ENCODE data around the gene MYO5A.
"Not testable (repeated sequence)": the region's sequence is repeated elsewhere in the genome, so short reads cannot be mapped to it uniquely, and the experiment has no call there.

Gene MYO5A

DNA sequence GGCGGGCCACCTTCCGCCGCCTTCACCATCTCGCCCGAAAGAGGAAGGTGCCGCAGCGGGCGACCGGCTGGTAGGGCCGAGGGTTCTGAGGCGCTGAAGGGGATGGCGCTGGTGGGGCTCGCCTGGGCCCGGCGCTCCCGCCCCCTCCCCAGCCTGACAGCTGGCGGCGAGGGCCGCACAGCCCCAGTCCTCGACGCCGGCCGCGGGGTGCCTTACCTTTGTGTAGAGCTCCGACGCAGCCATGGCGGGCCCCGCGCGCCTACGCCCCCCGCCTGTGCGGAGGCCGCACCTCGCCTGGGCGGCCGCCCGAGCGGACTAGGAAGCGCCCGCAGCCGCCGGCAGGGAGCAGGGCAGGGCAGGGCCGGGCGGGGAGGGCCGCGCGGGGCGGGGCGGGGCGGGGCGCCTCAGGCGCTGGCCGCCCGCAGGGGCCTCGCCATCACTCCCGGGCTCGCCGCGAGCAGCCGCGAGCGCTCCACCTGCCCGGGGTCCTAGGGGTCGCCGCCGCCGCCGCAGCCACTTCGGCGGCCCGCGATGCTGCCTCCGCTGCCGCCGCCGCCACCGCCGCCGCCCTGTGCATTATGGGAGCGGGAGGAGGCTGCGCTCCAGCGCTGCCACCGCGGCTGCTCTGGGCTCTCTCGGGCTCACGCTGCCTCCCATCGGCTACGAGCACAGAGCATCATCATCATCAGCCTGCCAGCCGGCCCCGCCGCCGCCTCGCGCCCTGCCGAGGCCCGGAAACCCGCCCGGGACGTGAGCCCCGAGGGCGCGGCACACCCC, at the start of gene MYO5A:
Gene MYO5A (minus strand): TSS at position 317 of the 777 bp plus-strand sequence. CDS start 74 bp downstream, at position 243.
- no peak for DNase-seq

DNA sequence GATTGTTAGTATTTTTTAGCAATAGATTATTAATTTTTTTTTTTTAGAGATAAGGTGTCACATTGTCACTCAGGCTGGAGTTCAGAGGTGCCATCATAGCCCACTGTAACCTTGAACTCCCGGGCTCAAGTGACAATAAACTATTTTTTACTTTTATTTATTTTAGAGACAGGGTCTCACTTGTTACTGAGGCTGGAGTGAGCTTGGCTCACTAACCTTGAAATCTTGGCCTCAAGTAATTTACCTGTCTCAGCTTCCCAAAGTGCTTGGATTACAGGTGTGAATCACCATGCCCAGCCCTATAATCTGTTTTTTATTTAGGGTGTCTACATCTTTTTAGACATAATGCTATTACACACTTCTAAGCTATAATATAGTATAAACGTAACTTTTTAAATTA, 48.0 kb upstream of the MYO5A start:
- no peak for DNase-seq

- DNase-seq: not testable (repeated sequence)
Measured at GRCh38 chr15:52575573-52575972, 46.9 kb upstream of the MYO5A start.

DNA sequence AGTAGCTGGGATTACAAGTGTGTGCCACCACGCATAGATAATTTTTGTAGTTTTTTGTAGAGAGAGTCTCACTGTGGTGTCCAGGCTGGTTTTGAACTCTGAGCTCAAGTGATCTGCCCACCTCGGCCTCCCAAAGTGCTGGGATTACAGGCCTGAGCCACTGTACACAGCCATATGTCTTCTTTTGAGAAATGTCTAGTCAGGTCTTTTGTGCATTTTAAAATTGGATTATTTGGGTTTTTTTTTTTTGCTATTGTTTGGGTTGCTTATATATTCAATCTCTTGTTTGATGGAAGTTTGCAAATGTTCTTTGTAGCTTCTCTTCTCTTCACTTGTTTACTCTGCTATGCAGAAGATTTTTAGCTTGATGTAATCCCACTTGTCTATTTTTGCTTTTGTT, 46.4 kb upstream of the MYO5A start:
- DNase-seq: no peak

DNA sequence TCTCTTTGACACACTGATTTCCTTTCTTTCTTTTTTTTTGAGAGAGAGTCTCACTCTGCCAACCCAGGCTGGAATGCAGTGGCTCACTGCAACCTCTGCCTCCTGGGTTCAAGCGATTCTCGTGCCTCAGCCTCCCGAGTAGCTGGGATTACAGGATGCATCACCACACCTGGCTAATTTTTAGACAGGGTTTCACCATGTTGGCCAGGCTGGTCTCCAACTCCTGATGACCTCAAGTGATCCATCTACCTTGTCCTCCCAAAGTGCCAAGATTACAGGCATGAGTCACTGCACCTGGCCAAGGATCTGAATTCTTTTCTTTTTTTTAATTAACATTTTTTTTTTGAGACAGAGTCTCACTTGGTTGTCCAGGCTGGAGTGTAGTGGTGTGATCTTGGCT, 45.9 kb upstream of the MYO5A start:
- DNase-seq: not testable (repeated sequence)

DNA sequence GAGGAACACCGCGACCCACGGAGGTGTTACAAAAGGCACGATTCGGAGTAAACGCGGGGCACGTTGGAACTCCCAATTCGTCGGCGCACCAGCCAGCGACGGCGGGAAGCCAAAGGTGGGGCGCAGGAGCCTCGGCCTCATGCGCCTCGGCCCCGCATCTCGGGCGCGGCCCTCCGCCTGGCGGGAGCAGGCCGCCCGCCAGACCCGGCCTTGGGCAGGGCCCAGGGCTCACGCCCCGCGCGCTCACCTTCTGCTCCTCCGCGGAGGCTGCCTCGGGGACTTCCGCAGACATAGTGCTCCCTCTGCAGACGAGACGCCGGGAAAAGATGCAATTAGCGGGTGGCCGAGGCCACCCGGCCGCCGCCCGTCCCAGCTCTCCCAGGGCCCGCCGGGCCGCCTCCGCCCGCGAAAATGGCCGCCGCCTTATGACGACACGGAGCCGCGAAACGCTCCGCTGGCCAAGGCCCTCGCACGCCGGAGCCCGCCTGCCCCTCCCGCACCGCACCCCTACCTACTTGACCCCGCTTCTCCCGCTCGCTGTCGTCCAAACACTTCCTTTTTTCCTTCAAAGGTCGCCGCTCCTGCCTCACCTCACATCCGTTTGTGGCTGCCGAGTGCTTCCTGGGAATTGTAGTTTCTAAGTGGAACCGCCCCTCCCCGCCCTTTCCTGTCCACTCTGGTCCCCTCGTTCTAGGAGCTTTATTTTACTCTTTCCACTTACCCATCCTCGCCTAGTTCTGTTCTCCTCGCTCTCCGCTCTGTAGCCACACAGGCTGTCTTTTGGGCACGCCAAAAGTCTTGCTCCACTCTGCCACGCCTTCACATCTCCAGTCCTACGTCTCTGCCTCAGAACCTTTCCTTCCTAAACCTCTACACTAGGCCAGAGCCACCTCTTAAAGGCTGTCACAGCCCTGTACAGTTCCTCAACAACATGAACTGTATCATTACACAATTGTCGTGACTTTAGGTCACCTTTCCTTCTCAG, 40.2 kb upstream of the MYO5A start, which contains the start of gene ARPP19:
Gene ARPP19 (minus strand): TSS at position 430 of the 985 bp plus-strand sequence. CDS start 138 bp downstream, at position 292.
- peak; percentile 24 for DNase-seq

GRCh38 chr15:52567871-52568600, 39.4 kb upstream of the MYO5A start:
- DNase-seq: no peak

GRCh38 chr15:52566889-52567288, 38.2 kb upstream of the MYO5A start:
- DNase-seq: no peak

- not testable (repeated sequence) for DNase-seq
Measured at GRCh38 chr15:52565417-52566358, 37.0 kb upstream of the MYO5A start.

- DNase-seq: no peak
Measured at GRCh38 chr15:52563501-52564060, 34.9 kb upstream of the MYO5A start.

DNA sequence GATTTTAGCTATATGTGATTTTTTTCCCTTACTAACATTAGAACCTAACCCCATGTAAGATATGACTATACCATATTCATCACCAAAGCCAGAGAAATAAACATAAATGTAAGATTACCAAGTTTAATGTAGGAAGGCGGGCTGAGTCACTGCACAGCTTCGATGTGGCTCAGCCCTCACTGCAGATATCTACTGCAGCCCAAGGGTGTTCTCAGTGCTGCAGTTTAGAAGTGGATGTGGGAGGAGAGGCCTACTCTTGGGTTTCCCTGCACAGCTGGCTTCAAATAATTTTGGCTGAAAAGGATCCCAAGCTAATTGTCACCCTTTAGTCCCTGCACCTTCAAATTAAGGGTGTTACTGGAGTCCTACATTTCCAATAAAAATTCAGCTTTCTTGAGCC, 30.9 kb upstream of the MYO5A start:
- DNase-seq: no peak

DNA sequence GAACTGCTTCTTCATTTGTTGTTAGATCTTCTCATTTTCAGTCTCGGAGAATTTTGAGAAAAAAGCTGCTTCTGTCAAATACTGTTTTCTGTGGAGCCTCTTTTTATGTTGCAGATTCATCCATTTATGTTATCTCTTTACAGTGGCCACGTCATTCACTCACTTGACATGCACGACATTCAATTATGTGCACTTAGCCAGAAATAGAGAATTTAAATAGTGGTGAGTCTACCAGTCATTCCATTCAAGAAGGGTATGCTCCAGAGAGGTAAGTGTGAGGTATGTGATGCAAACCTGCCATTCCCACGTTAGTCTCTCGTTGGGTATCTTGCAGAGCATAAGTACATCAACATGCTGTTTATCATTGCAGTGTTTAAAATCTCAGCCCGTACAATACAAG, 30.3 kb upstream of the MYO5A start:
- DNase-seq: no peak

DNA sequence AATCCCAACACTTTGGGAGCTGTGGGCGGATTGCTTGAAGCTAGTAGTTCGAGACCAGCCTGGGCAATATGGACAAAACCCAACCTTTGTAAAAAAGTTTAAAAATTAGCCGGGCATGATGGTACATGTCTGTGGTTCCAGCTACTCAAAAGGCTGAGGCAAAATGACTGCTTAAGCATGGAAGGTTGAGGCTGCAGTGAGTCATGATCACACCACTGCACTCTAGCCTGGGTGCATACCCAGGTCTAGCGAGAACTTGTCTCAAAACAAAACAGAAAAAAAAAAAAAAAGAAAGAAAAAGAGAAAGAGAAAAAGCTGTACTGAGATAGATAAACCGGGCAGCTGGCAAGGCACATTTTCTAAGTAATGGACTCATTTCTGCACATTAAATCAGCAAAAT, 29.5 kb upstream of the MYO5A start:
- DNase-seq: no peak

GRCh38 chr15:52557274-52557641, 28.6 kb upstream of the MYO5A start:
- DNase-seq: no peak

DNA sequence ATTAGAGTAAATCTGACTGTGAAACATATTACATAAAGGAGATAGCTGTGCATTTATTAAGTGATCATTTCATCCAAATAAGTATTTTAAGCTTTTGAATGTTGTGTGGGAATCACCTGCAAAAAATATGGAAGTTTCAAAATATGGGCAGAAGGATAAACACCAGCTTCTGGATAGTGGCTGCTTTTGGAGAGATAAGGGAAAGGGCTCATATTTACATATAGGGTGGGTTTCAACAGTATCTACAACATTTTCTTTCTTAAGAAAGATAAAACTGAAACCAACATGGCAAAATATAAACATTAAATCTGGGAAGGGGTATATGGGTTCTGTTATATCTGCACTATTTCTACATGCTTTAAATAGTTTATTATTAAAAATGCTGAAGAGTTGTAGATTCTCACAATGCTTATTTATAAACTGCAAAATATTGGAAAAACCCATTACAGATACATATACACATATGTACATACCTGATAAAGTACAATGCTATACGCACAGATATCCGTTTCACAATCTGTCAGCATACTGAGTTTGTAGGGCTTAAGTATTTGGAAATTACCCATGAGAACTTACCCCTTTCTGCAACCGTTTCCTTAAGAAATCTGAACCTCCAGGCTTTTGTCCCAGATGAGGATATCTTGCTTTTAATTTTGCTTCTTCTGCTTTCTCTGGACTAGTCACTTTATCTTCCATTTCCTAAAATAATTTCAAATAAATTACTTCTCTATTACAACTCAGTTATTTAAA, 28.0 kb upstream of the MYO5A start:
- no peak for DNase-seq

GRCh38 chr15:52552303-52552702, 23.6 kb upstream of the MYO5A start:
- DNase-seq: no peak

DNA sequence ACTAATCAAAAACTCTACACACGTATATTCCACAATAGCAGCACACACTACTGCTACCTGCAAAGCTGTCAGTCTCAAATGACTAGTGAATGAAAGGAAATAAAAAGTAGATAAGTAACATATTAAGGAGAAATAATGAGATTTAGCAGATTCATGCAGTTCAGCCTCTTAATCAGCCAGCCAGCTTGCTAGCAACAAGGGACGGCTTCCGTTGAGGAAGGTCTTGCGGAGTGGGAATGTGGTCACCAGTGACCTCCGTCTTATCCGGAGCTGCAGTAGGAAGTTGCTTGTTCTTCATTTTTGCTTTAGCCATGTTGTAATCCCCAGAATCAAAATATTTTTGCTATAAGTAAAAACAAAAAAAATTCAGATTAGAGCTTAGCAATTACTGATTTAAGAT, 23.1 kb upstream of the MYO5A start:
- no peak for DNase-seq

- not testable (repeated sequence) for DNase-seq
Measured at GRCh38 chr15:52551186-52551585, 22.5 kb upstream of the MYO5A start.

DNA sequence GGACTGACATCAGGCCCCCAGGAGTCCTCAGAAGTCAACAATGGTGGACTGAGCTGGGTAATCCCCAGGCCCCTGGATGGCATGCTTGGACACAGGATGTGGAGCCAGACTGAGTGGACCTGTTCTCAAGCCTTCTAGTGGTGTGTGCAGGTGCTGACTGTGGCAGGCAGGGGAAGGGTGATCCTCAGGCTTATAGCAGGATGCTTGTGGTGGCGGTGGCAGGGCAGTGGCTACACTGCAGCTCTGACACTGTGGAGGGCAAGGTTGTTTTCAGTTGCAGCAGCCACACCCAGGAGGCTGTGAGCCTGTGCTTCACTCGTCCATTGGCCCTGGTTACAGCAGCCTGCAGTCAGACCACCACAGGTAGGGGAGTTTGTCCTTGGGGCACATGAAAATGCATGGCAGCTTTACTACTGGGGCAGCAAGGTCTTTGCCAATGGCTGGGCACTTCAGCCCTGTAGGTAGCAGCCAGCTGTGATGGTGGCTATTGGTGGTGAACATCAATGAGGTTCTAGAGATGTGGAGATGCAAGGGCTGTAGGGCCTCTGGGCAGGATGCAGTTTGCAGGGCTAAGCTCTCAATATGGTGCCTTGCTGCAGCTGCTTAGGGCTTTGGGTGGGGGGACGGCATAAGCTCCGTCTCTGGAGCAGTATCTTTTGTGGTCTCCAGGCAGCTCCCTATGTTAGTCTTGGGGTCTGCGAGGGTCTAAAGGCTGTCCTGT, 17.5 kb upstream of the MYO5A start:
- no peak for DNase-seq

Measured in cortex of kidney (tissue), 1 donor.